Cardiac muscle cell (in vitro differentiated cells and primary cell): ENCODE data around the gene CUBN. TPM values are rescaled to one million over a fixed set of nuclear protein-coding genes. Genes with fewer than 3 reads are reported as not detected.

Source experiments
- DNase-seq, 2 donors: peaks; one replicate each; pipeline versions ENCODE4 v3.0.0 to v3.0.0-alpha.2; 2010 to 2017; ENCODE audit warnings: low read depth in 1 of 2, low spot score in 1 of 2
- H3K27ac ChIP-seq: fragments of 200-600 bp; sonication (generic); 2 replicates; pipeline ENCODE4 v1.5.1; 2016
- H3K27me3 ChIP-seq: fragments of 200-600 bp; sonication (generic); 2 replicates; pipeline ENCODE4 v1.6.0; 2016; ENCODE audit warnings: control low read depth
- H3K36me3 ChIP-seq: fragments of 200-600 bp; sonication (generic); 2 replicates; pipeline ENCODE4 v1.5.1; 2016; ENCODE audit warnings: control low read depth
- H3K4me1 ChIP-seq: fragments of 200-600 bp; sonication (generic); 2 replicates; pipeline ENCODE4 v1.8.1; 2017; ENCODE audit warnings: low read depth, mild to moderate bottlenecking, mixed run types
- H3K4me3 ChIP-seq: fragments of 200-600 bp; sonication (generic); 2 replicates; pipeline ENCODE4 v1.5.1; 2016; ENCODE audit warnings: mild to moderate bottlenecking
- H3K9me3 ChIP-seq: fragments of 200-600 bp; sonication (generic); 2 replicates; pipeline ENCODE4 v1.5.1; 2017; ENCODE audit warnings: low read depth, mild to moderate bottlenecking, control low read depth
- CTCF ChIP-seq: IDR thresholded peaks from 2 replicates; pipeline ENCODE4 v1.5.1; 2012; ENCODE audit warnings: low read depth, mild to moderate bottlenecking, low read length
- polyA plus RNA-seq: library from polyadenylated mRNA; unstranded; fragments of >200 nt; fragmentation: Nextera tagmentation; extraction: Ambion mirVana; gene quantifications from 2 replicates; pipeline ENCODE4 v1.2.1, GENCODE V29; 2016
- total RNA-seq: library from RNA; depleted of rRNA; stranded (reverse); fragments of >200 nt; gene quantifications from 2 replicates; pipeline ENCODE4 v1.2.3, GENCODE V29; 2016

Gene CUBN
- total and polyA plus RNA-seq, 2 experiments from 2014 or later: 0.79 to 2.7 TPM

GRCh38 chr10:17061418-17061817 lies 68.2 kb downstream of the CUBN start:
- Histone ChIP-seq H3K4me1 (no peaks in the 10 kb centered on the region), H3K4me3 (no peak overlapping the region), H3K36me3 (no peaks in the 10 kb centered on the region), H3K27me3 (no peaks in the 10 kb centered on the region), H3K27ac (no peak overlapping the region), H3K9me3 (no peaks in the 10 kb centered on the region)
- DNase-seq: peak in 1 of 2 donors; percentile 44
- TF ChIP-seq CTCF: no peak

- Histone ChIP-seq H3K4me1 (no peaks in the 10 kb centered on the region), H3K27me3 (no peaks in the 10 kb centered on the region), H3K36me3 (no peaks in the 10 kb centered on the region), H3K4me3 (no peak overlapping the region), H3K9me3 (no peaks in the 10 kb centered on the region), H3K27ac (no peak overlapping the region)
- DNase-seq: no peak
- TF ChIP-seq CTCF: no peak
Measured at GRCh38 chr10:17060289-17060688, 69.3 kb downstream of the CUBN start.

- H3K27me3 ChIP-seq: no peaks in the 10 kb centered on the region
- H3K36me3 ChIP-seq: no peaks in the 10 kb centered on the region
- H3K27ac ChIP-seq: no peak overlapping the region
- DNase-seq: peak in 1 of 2 donors; percentile 91
- no peak overlapping the region for H3K4me3 ChIP-seq
- TF ChIP-seq CTCF: no peak
- H3K4me1 ChIP-seq: no peaks in the 10 kb centered on the region
- H3K9me3 ChIP-seq: no peaks in the 10 kb centered on the region
Measured at GRCh38 chr10:17059197-17059688, 70.4 kb downstream of the CUBN start.

- no peaks in the 10 kb centered on the region for H3K4me1 ChIP-seq
- no peak overlapping the region for H3K27ac ChIP-seq
- no peak for DNase-seq
- H3K36me3 ChIP-seq: no peaks in the 10 kb centered on the region
- no peaks in the 10 kb centered on the region for H3K27me3 ChIP-seq
- H3K9me3 ChIP-seq: no peaks in the 10 kb centered on the region
- no peak overlapping the region for H3K4me3 ChIP-seq
- TF ChIP-seq CTCF: no peak
Measured at GRCh38 chr10:17058093-17058492, 71.5 kb downstream of the CUBN start.

- H3K9me3 ChIP-seq: no peaks in the 10 kb centered on the region
- peak in 1 of 2 donors; percentile 57 for DNase-seq
- H3K4me1 ChIP-seq: no peaks in the 10 kb centered on the region
- H3K27me3 ChIP-seq: no peaks in the 10 kb centered on the region
- no peak overlapping the region for H3K4me3 ChIP-seq
- no peaks in the 10 kb centered on the region for H3K36me3 ChIP-seq
- no peak for TF ChIP-seq CTCF
- no peak overlapping the region for H3K27ac ChIP-seq
Measured at GRCh38 chr10:17056781-17057428, 72.7 kb downstream of the CUBN start.
